ENCODE measurements around the gene CEL.

DNA sequence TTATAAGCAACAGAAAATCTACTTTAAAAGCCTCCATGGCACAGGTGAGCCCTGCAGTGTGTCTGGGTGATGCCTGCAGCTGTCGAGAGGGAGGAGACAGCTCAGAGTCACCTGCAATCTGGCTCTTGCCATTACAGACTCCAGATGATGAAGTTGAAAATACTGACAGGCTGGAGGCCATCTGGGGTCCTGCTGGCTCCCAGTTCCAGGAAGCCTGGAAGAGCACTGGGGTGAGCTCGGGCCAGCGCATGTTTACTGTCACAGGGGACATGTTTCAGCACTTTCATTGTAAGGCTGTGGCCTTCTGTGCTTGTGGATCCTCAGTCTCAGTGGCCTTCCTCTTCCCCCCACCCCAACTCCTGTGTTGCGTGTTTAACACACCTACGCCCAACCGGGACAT, 28.4 kb downstream of the CEL start:
- TF ChIP-seq, protein P1, sequence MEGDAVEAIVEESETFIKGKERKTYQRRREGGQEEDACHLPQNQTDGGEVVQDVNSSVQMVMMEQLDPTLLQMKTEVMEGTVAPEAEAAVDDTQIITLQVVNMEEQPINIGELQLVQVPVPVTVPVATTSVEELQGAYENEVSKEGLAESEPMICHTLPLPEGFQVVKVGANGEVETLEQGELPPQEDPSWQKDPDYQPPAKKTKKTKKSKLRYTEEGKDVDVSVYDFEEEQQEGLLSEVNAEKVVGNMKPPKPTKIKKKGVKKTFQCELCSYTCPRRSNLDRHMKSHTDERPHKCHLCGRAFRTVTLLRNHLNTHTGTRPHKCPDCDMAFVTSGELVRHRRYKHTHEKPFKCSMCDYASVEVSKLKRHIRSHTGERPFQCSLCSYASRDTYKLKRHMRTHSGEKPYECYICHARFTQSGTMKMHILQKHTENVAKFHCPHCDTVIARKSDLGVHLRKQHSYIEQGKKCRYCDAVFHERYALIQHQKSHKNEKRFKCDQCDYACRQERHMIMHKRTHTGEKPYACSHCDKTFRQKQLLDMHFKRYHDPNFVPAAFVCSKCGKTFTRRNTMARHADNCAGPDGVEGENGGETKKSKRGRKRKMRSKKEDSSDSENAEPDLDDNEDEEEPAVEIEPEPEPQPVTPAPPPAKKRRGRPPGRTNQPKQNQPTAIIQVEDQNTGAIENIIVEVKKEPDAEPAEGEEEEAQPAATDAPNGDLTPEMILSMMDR (IDR thresholded peaks at IDR 0.05), result no peak
- no peak for TF ChIP-seq EP300 (IDR thresholded peaks at IDR 0.05)
